Measurements from ENCODE around the gene CD27. TPM values are rescaled to one million over a fixed set of nuclear protein-coding genes. Genes with fewer than 3 reads are reported as not detected.

The CD27 gene
- total and polyA plus RNA-seq, 2 of the 8 experiments (the other 6 are each of a cell fraction or from before 2014, with no cell fraction given): 0.28 to 0.39 TPM

- no peak for TF ChIP-seq CBX8 (IDR thresholded peaks at IDR 0.05; ENCODE audit: borderline replicate concordance, low read depth, low read length)
- TF ChIP-seq TAF1 (IDR thresholded peaks at IDR 0.05; ENCODE audit: low read depth, low read length): no peak
These were observed 24.3 kb downstream of the CD27 start (continued) for GRCh38 chr12:6469092-6469491.
